ENCODE data around the gene SERTAD3. TPM values are rescaled to one million over a fixed set of nuclear protein-coding genes. Genes with fewer than 3 reads are reported as not detected.

The SERTAD3 gene
- total and polyA plus RNA-seq, 2 of the 8 experiments (the other 6 are each of a cell fraction or from before 2014, with no cell fraction given): 15.1 to 32.1 TPM

- TF ChIP-seq KDM1A (IDR thresholded peaks at IDR 0.05; ENCODE audit: borderline replicate concordance, low read length): no peak
Observed at GRCh38 chr19:40489882-40490230, 45.7 kb upstream of the SERTAD3 start (continued).
